Testis (tissue), 3 donors: ENCODE results near the gene COX15. TPM values are rescaled to one million over a fixed set of nuclear protein-coding genes. Genes with fewer than 3 reads are reported as not detected.

ENCODE experiments used
- DNase-seq: peaks from one replicate; pipeline ENCODE4 v3.0.0-alpha.2; 2019
- H3K27ac ChIP-seq, 2 donors: fragments of 200-600 bp; sonication (generic); one replicate each; pipeline ENCODE4 v1.5.1; 2019
- H3K27me3 ChIP-seq: fragments of 200-600 bp; sonication (generic); one replicate; pipeline ENCODE4 v1.5.1; 2019
- H3K36me3 ChIP-seq: fragments of 200-600 bp; sonication (generic); one replicate; pipeline ENCODE4 v1.5.1; 2017; ENCODE audit warnings: low read depth; ENCODE audit errors: missing control alignments
- H3K4me1 ChIP-seq: fragments of 200-600 bp; sonication (generic); one replicate; pipeline ENCODE4 v1.5.1; 2019
- H3K4me3 ChIP-seq, 2 donors: fragments of 200-600 bp; sonication (generic); one replicate each; pipeline ENCODE4 v1.5.1; 2017 to 2019
- H3K9me3 ChIP-seq: fragments of 200-600 bp; sonication (generic); one replicate; pipeline ENCODE4 v1.5.1; 2017
- CTCF ChIP-seq, 3 experiments: fragments of 450-650 bp in 2 of 3; fragments of 200-600 bp in 1 of 3; sonication (generic) in 1 of 3; IDR thresholded peaks; one replicate each; pipeline ENCODE4 v1.5.1; 2016 to 2019; ENCODE audit warnings: antibody characterized with exemption in 3 of 3, mild to moderate bottlenecking in 2 of 3, moderate library complexity in 1 of 3
- POLR2A ChIP-seq: fragments of 450-650 bp; IDR thresholded peaks from one replicate; pipeline ENCODE4 v1.6.1; 2017; ENCODE audit warnings: antibody characterized with exemption, mild to moderate bottlenecking, moderate library complexity
- WGBS, 2 donors: methylation state at CpG; one replicate each; pipeline ENCODE4 v1.1.5; 2018; 5-methylcytosine and 5-hydroxymethylcytosine counted together
- intact Hi-C: fragments of 100-400 bp; cut with DNase I; formaldehyde crosslinking; loops from one replicate; pipeline ENCODE4 v1.15.1; 2023; ENCODE audit warnings: low total_unique reads
- polyA plus RNA-seq: library from polyadenylated mRNA; stranded (reverse); fragments of 350-450 nt; fragmentation: Illumina TruSeq; extraction: RNeasy Lipid Tissue Mini Kit (QIAGEN cat#74804); gene quantifications from one replicate; pipeline ENCODE4 v1.2.3, GENCODE V29; 2014; ENCODE audit warnings: low read depth, low replicate concordance; ENCODE audit not compliant: insufficient read depth
- total RNA-seq, 2 donors: library from RNA; depleted of rRNA; stranded (reverse); fragments of >200 nt; gene quantifications; one replicate each; pipeline ENCODE4 v1.2.3, GENCODE V29; 2016

COX15 gene
- total and polyA plus RNA-seq, 3 donors from 2014 or later = 30.0 to 47.4 (median 45.8) TPM

DNA sequence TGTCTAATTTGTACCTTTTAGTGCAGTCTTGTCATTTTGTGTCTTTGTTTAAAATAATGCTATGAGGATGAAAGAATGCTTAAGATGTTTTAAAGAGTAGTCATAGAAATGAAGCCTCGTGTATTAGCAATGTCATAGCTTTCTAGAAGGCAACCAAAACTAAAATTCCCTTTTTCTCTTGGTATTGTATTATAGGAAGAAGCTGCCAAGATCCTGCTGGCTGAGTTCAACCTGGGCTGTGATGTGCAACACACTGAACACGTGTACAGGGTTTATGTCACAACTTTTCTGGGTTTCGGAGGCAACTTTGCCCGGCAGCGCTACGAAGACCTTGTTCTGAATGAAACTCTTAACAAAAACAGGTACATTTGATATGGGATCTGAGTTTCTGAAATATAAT lies 36.2 kb downstream of the COX15 start:
- TF ChIP-seq POLR2A = no peak
- TF ChIP-seq CTCF (IDR thresholded peaks at IDR 0.05) = no peak
- H3K4me1 ChIP-seq = no peaks in the 10 kb centered on the region
- no peak overlapping the region for H3K4me3 ChIP-seq
- intact Hi-C loops = no loop called here
- no peaks in the 10 kb centered on the region for H3K27me3 ChIP-seq
- no peaks in the 10 kb centered on the region for H3K36me3 ChIP-seq
- no peak for DNase-seq
- no peak overlapping the region for H3K27ac ChIP-seq
- WGBS, 2 donors = 92 to 95% methylated on average over 6 of the region's 6 CpGs
- H3K9me3 ChIP-seq = no peaks in the 10 kb centered on the region

- Histone ChIP-seq H3K27ac (no peak overlapping the region), H3K4me3 (no peak overlapping the region), H3K9me3 (no peaks in the 10 kb centered on the region), H3K4me1 (no peaks in the 10 kb centered on the region), H3K27me3 (no peaks in the 10 kb centered on the region), H3K36me3 (no peaks in the 10 kb centered on the region)
- DNase-seq = no peak
- intact Hi-C loops = no loop called here
- 92% methylated on average over 3 of the region's 3 CpGs for WGBS, 2 donors
- TF ChIP-seq CTCF (IDR thresholded peaks at IDR 0.05) (no peak), POLR2A (no peak)
Observed at GRCh38 chr10:99693933-99694583, 37.9 kb downstream of the COX15 start.

DNA sequence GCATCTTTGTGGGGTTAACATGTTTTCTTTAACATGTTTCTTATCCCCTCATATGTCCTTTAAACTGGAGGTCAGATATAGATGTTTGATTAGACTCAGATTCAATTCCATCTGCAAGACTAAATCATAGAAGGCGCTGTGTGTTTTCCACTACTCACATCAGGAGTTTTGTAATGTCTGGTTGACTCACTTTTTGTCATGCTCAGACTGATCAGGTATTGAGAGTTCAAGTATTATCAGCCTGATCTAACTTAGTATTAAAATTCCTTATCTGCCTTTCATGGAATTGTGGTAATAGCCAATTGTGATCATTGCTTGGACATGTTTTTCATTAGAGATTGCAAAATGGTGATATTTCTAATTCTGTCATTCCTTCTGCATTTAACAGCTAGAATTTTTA lies 42.5 kb downstream of the COX15 start:
- no peak overlapping the region for H3K27ac ChIP-seq
- TF ChIP-seq POLR2A = no peak
- TF ChIP-seq CTCF (IDR thresholded peaks at IDR 0.05) = no peak
- DNase-seq = no peak
- no peak overlapping the region for H3K4me3 ChIP-seq
- intact Hi-C loops = no loop called here
- H3K4me1 ChIP-seq = no peaks in the 10 kb centered on the region
- WGBS, 2 donors = 94 to 100% methylated on average over 1 of the region's 1 CpG
- H3K9me3 ChIP-seq = no peaks in the 10 kb centered on the region
- H3K36me3 ChIP-seq = no peaks in the 10 kb centered on the region
- no peaks in the 10 kb centered on the region for H3K27me3 ChIP-seq

DNA sequence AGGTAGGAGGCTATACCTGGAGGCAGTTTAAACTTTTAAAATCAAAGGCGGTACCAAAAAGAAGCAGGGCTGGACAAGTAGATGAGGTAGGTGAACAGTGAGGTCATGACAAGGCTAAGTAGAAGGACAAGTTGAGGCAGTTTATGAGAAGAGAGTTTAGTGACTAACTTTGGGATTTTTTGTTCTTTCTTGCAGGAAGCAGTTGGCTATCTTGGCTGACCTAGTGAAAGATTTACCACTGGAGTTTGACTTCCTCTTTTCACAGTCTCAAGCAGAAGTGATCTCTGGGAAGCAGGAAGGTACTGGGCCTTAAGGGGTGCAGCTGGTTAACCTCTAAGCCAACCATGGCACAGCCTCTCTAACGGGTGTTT lies 46.3 kb downstream of the COX15 start:
- intact Hi-C loops = no loop called here
- 80% methylated on average over 2 of the region's 2 CpGs for WGBS, 2 donors
- H3K4me3 ChIP-seq = no peak overlapping the region

More for the DNA sequence above, 46.3 kb downstream of the COX15 start:
- no peak overlapping the region for H3K27ac ChIP-seq
- H3K9me3 ChIP-seq = no peaks in the 10 kb centered on the region
- no peaks in the 10 kb centered on the region for H3K4me1 ChIP-seq
- DNase-seq = no peak
- TF ChIP-seq CTCF (IDR thresholded peaks at IDR 0.05) (no peak), POLR2A (no peak)
- no peaks in the 10 kb centered on the region for H3K27me3 ChIP-seq
- H3K36me3 ChIP-seq = no peaks in the 10 kb centered on the region
